AG04450 (cell line): ENCODE measurements around the gene FCHSD2. TPM values are rescaled to one million over a fixed set of nuclear protein-coding genes. Genes with fewer than 3 reads are reported as not detected.

Experiments
- CTCF ChIA-PET: fragments of 300-600, 350-600 bp; formaldehyde crosslinking; extraction: SDS; loops from one replicate; lab custom pipeline; 2022; ENCODE audit warnings: antibody characterized with exemption, inconsistent platforms; lab: Charles Lee
- POLR2A ChIA-PET: fragments of 350-600 bp; formaldehyde crosslinking; extraction: SDS; loops from one replicate; lab custom pipeline; 2021; ENCODE audit warnings: antibody characterized with exemption, inconsistent platforms; lab: Yijun Ruan, JAX
- DNase-seq: peaks from one replicate; pipeline ENCODE4 v3.0.0-alpha.2; 2011; ENCODE audit warnings: low read depth, low spot score
- H3K27ac ChIP-seq: one replicate; pipeline ENCODE4 v1.5.1; 2012; ENCODE audit warnings: low read depth, low read length, control low read depth
- H3K27me3 ChIP-seq: one replicate; pipeline ENCODE4 v1.6.0; 2012; ENCODE audit warnings: low read length; ENCODE audit not compliant: control insufficient read depth, insufficient read depth
- H3K4me3 ChIP-seq: 2 replicates; pipeline ENCODE4 v1.5.1; 2011; ENCODE audit warnings: mild to moderate bottlenecking, low read depth, low read length, control low read depth
- H3K9me3 ChIP-seq: 2 replicates; pipeline ENCODE4 v1.5.1; 2012; ENCODE audit warnings: low read length; ENCODE audit not compliant: control insufficient read depth, insufficient read depth
- polyA plus RNA-seq: library from polyadenylated mRNA; depleted of rRNA; stranded (reverse); fragments of >200 nt; gene quantifications from 2 replicates; pipeline ENCODE4 v1.2.3, GENCODE V29; 2011
- TF ChIP-seq, protein P1 (sequence below): IDR thresholded peaks from 2 replicates; pipeline ENCODE4 v1.5.1; 2011; ENCODE audit warnings: low read depth, low read length, control low read depth, inconsistent platforms

FCHSD2 gene
- polyA plus RNA-seq, 1 experiment: 24.7 TPM

DNA sequence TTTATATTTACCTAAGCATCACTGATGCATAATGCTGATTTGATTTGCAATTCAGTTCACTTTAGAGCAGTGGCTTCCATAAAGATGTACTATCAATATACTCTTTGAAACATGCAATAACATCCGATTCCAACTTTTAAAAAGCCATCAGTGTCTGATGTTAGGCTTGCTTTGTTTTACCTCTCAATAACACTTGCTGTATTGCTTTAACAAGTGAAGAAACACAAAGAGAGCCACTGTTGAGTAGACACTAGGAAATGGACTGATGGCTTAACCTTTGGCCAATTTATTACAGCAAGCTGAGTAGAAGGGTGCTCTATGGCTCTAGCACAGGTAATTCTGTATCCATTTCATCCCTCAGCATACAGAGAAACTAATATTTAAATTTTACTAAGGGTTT, 122.1 kb downstream of the FCHSD2 start:
- no peak for DNase-seq
- Histone ChIP-seq H3K27me3 (no peaks in the 10 kb centered on the region), H3K4me3 (no peak overlapping the region), H3K27ac (no peak overlapping the region), H3K9me3 (no peaks in the 10 kb centered on the region)
- POLR2A ChIA-PET: no interaction called here
- CTCF ChIA-PET: interaction anchor here (1.4 kb wide), 1 partner anchor 295 kb away, joined by 3 read pairs; no protein-coding TSS in a partner anchor
- TF ChIP-seq, protein P1, sequence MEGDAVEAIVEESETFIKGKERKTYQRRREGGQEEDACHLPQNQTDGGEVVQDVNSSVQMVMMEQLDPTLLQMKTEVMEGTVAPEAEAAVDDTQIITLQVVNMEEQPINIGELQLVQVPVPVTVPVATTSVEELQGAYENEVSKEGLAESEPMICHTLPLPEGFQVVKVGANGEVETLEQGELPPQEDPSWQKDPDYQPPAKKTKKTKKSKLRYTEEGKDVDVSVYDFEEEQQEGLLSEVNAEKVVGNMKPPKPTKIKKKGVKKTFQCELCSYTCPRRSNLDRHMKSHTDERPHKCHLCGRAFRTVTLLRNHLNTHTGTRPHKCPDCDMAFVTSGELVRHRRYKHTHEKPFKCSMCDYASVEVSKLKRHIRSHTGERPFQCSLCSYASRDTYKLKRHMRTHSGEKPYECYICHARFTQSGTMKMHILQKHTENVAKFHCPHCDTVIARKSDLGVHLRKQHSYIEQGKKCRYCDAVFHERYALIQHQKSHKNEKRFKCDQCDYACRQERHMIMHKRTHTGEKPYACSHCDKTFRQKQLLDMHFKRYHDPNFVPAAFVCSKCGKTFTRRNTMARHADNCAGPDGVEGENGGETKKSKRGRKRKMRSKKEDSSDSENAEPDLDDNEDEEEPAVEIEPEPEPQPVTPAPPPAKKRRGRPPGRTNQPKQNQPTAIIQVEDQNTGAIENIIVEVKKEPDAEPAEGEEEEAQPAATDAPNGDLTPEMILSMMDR: no peak

DNA sequence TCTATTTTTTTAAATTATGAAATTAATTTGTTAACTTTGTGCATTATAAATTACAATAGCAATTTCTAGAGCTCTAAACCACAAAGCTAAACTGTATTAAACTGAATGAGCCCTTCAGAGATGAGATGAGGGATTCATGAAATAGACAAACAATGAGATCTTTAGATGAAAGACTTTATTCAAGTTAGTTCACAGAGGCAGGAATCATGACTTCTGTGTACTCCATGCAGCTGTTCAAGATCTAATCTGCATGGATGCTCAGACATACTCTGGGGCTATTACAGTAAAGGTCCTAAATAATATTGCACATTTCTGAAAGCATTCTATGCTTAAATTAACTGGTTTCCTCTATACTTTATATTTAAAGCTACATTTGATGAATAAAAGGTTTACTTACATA, 122.7 kb downstream of the FCHSD2 start:
- no peak for DNase-seq
- Histone ChIP-seq H3K4me3 (no peak overlapping the region), H3K27ac (no peak overlapping the region), H3K27me3 (no peaks in the 10 kb centered on the region), H3K9me3 (no peaks in the 10 kb centered on the region)
- TF ChIP-seq, protein P1: no peak
- ChIA-PET POLR2A (no interaction called here), CTCF (interaction anchor here (1.4 kb wide), 1 partner anchor 294 kb away, joined by 3 read pairs; no protein-coding TSS in a partner anchor)

DNA sequence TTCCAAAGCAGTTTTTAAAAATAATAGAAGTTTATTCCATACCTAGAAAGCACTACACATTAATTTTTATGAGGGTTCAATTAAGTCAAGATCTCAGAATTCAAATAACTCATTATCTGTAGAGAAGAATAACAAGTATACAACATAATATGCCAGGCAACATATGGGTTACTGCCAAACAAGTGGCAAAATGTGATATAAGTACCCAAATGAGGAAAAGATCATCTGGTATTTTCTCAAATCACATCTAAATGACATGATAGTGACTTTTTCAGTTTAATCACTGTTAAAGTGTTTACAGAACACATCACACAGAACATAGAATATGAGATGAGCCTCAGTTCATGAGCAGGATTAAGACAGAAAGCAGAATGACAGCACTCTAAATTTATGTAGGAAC, 123.3 kb downstream of the FCHSD2 start:
- no peak overlapping the region for H3K4me3 ChIP-seq
- POLR2A ChIA-PET: no interaction called here
- no peak for DNase-seq
- H3K27me3 ChIP-seq: no peaks in the 10 kb centered on the region
- CTCF ChIA-PET: interaction anchor here (0.5 to 1.2 kb wide), 2 partner anchors 95 to 124 kb away, joined by 3 to 6 read pairs; no protein-coding TSS in a partner anchor
- H3K27ac ChIP-seq: no peak overlapping the region
- H3K9me3 ChIP-seq: no peaks in the 10 kb centered on the region
- TF ChIP-seq, protein P1: no peak

DNA sequence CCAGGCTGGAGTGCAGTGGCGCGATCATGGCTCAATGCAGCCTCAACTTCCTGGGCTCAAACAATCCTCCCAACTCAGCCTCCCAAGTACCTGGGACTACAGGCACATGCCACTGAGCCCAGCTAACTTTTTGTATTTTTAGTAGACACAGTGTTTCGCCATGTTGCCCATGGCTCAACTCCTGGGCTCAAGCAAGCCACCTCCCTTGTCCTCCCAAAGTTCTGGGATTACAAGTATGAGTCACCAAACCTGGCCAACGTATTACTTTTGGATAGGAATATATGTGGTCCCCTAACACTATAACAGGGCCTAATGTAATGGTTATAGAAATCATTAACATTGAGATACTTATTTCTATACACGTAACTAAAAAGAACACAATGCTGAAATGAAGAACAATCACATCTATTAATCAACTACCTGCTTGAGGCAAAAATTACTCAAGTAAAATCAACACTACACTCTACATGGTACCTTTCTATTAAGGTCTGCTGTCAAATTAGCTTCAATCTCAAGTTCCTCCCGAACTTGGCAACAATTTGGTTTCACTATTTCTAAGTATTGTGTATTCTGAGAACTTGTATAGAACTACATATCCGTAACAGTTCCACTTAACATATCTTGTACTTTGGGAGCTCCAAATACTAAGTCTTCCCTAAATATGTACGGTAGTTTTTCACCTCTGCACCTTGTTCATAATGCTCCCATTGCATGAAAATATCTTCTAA, 124.9 kb downstream of the FCHSD2 start:
- H3K9me3 ChIP-seq: no peaks in the 10 kb centered on the region
- H3K4me3 ChIP-seq: no peak overlapping the region
- H3K27me3 ChIP-seq: no peaks in the 10 kb centered on the region
- ChIA-PET POLR2A (no interaction called here), CTCF (no interaction called here)
- no peak for DNase-seq
- no peak overlapping the region for H3K27ac ChIP-seq
- TF ChIP-seq, protein P1: no peak

DNA sequence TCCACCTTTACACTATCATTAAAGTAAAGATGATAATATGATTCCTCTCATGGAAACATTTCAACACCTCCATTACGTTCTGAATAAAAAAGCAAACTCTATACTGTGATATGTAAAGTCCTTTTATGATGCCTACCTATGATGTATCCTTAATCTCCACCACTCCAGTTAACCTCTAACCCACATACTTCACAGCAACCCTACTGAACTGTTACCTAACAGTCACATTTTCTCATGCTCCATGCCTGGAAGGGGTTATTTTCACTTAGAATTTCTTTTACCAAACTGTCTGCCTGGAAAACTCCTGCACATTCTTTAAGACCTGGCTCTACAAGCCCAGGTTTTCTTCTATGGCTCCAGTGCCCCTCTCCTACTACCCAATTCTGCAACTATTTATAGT, 129.1 kb downstream of the FCHSD2 start:
- POLR2A ChIA-PET: no interaction called here
- H3K27ac ChIP-seq: no peak overlapping the region
- TF ChIP-seq, protein P1: no peak
- CTCF ChIA-PET: no interaction called here
- no peaks in the 10 kb centered on the region for H3K27me3 ChIP-seq
- H3K4me3 ChIP-seq: no peak overlapping the region
- no peak for DNase-seq
- H3K9me3 ChIP-seq: peaks cover 7% of the 10 kb centered on the region
